GM20000 (cell line): ENCODE measurements around the gene CXCR5.
A peak's percentile ranks its signal among the peaks of the same experiment; 100 is the strongest.

Source experiments
- DNase-seq: peaks from one replicate; pipeline ENCODE4 v3.0.0; 2012; ENCODE audit warnings: low spot score
- TF ChIP-seq, protein P1 (sequence below): IDR thresholded peaks from 2 replicates; pipeline ENCODE4 v1.5.1; 2012; ENCODE audit warnings: mild to moderate bottlenecking, control low read depth; ENCODE audit errors: extremely low read depth, missing control alignments

CXCR5 gene

DNA sequence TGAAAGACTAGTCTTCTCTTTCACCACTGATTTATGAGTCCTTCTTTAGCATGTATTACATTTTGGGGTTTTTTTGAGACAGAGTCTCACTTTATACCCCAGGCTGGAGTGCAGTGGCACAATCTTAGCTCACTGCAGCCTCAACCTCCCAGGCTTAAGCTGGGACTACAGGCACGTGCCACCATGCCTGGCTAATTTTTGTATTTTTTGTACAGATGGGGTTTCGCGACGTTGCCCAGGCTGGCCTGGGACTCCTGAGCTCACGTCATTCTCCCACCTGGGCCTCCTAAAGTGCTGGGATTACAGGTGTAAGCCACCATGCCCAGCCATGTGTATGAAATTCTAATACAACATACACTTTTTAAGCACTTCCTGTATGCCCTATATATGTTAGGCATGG, 26.3 kb upstream of the CXCR5 start:
- TF ChIP-seq, protein P1, sequence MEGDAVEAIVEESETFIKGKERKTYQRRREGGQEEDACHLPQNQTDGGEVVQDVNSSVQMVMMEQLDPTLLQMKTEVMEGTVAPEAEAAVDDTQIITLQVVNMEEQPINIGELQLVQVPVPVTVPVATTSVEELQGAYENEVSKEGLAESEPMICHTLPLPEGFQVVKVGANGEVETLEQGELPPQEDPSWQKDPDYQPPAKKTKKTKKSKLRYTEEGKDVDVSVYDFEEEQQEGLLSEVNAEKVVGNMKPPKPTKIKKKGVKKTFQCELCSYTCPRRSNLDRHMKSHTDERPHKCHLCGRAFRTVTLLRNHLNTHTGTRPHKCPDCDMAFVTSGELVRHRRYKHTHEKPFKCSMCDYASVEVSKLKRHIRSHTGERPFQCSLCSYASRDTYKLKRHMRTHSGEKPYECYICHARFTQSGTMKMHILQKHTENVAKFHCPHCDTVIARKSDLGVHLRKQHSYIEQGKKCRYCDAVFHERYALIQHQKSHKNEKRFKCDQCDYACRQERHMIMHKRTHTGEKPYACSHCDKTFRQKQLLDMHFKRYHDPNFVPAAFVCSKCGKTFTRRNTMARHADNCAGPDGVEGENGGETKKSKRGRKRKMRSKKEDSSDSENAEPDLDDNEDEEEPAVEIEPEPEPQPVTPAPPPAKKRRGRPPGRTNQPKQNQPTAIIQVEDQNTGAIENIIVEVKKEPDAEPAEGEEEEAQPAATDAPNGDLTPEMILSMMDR: no peak
- no peak for DNase-seq

DNA sequence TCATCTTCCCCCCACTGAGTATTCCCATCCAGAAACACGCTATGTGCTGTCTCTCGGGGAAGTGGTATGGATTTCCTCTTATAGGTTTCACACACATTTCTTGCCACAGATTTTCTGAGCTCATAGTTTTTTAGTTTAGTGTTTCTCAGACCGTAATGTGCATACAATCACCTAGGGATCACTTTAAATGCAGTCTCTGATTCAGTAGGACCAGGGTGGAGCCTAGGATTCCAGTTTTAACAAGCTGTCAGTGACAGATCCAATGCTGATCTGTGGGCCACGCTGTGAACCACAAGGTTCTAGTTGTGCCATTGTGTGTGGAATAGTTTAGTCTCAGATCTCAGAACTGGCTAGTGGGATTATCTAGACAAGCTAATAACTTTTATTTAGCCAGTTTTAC, 23.7 kb upstream of the CXCR5 start:
- TF ChIP-seq, protein P1: no peak

DNA sequence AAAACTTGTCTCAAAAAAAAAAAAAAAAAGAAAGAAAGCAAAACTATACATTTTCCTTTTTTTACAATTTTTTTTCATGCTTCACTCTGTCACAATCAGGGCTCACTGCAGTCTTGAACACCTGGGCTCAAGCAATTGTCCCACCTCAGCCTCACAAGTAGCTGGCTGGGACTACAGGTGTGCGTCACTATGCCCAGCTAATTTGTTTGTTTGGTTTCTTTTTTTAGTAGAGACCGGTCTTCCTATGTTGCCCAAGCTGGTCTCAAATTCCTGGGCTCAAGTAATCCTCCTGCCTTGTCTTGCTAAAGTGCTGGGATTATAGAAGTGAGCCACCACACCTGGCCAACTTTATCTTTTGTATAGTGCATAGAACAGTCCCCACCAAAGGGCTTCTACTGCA, 15.0 kb upstream of the CXCR5 start:
- TF ChIP-seq, protein P1: no peak
- DNase-seq: no peak

More for the DNA sequence above, 23.7 kb upstream of the CXCR5 start:
- DNase-seq: no peak

DNA sequence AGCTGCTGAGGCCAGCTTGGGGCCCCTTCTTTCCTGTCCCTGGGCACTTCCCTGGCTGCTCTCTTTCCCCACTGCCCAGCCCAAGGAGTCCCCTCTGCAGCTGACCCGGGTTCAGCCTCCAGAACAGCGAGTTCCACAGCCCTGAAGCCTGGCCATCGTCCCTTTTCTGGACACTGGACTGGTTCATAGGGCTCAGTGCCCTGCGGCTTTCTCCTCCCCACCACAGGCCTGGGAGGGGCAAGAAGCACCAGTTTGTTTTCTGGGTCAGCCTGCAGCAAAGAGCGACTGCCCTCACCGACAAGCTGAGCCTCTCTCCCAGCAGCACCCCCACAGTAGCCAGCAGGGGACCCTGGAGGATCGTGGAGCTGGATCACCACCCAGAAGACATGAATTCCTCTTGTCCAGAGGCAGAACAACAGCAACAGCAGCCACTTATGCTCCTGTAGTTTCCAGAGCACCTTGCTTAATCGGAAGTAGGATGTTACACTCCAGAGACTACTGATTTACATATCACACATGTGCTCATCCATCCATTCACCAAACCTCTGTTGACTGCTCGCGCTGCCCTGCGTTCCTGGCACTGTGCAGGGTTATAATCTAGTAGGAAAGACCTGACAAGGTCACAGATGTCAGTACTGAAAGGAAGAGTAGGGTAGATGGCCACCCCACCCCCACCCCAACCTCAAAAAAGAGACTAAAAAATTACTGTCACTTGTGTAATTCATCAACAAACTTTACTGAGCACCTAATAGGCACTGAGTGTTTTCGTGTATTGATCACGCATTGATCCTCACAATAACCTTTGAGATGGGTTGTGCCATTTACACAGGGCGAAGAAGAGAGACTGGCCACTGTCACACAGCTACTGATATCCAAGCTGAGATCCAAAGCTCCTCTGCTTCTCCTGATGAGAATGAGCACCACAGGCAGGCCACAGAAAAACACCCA, 13.0 kb upstream of the CXCR5 start:
- TF ChIP-seq, protein P1: no peak
- peak; percentile 49 for DNase-seq

DNA sequence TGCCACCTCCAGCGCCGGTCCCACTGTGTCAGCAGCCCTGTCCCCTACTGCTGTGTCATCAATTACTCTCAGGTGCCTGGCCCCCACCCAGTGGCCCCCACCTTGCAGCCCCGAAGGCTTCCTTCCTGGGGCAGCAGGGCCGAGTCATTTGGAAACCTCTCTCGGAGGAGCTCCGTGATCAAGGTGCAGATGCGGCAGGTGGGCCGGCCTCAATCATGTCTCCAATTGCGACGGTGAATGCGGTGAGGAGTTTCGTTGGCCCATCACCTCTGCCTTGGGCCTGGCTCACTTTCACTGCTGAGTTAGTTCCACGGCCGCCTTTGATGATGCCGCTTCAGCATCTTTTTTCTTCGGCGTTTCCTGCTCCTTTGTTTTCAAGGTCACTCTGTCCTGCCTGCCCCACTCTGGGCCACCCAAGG, 11.3 kb upstream of the CXCR5 start:
- peak; percentile 60 for DNase-seq
- TF ChIP-seq, protein P1: no peak

DNA sequence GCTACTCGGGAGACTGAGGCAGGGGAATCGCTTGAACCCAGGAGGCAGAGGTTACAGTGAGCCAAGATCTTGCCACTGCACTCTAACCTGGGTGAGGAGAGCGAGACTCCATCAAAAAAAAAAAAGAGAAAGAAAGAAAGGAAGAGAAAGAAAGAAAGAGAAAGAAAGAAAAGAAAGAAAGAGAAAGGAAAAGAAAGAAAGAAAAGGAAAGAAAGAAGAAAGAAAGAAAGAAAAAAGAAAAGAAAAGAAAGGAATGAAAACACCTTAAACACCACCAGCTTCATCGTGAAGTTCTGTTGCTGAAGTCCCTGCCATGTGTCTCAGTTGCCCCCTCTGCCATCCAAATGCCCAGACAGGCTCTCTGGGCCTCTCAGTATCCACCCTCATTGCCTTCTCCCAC, 9.9 kb upstream of the CXCR5 start:
- DNase-seq: no peak
- TF ChIP-seq, protein P1: no peak

DNA sequence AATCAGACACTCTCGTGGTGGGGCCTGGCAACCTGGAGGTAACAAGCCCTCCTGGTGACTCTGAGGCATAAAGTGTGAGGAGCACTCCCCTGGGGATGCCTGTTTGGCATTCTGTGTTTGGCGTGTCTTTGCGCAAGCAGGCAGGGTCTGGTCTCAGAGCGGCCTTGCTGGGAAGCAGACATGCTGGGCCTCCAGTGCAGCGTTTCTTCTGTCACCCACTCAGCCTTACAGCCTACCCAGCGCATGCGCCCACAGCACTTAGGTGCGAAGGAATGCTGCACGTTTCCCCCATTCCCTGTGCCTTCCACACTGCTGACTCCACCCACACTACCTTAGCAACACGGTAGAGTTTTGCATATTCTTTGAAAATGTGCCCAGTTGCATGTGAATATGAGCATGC, 7.4 kb upstream of the CXCR5 start:
- TF ChIP-seq, protein P1: no peak

More for the DNA sequence above, 7.4 kb upstream of the CXCR5 start:
- no peak for DNase-seq
